Right lung (tissue), 5 donors: ENCODE measurements around the gene RNF113B. TPM values are rescaled to one million over a fixed set of nuclear protein-coding genes. Genes with fewer than 3 reads are reported as not detected.

Source experiments
- DNase-seq, 2 donors: peaks; one replicate each; pipeline ENCODE4 v3.0.0-alpha.2; 2013
- polyA plus RNA-seq, 5 donors: library from polyadenylated mRNA; unstranded; fragments of 120-200 nt; gene quantifications; one replicate each; pipeline versions ENCODE4 v1.2.1 to v1.2.3, GENCODE V29; 2013; ENCODE audit warnings: inconsistent platforms in 1 of 5, low replicate concordance in 1 of 5; ENCODE audit not compliant: insufficient read length in 5 of 5, insufficient read depth in 1 of 5

The RNF113B gene
- polyA plus RNA-seq, 5 donors: 0.13 TPM; not detected in 4

- DNase-seq: peak in 1 of 2 donors; percentile 17
These were observed 35.3 kb downstream of the RNF113B start for GRCh38 chr13:98141509-98142379.

- no peak for DNase-seq
These were observed 36.0 kb downstream of the RNF113B start for GRCh38 chr13:98141091-98141490.

GRCh38 chr13:98134901-98135300 is 42.2 kb downstream of the RNF113B start:
- no peak for DNase-seq

GRCh38 chr13:98133946-98134345 is 43.1 kb downstream of the RNF113B start:
- DNase-seq: no peak

- DNase-seq: no peak
These were observed 47.9 kb downstream of the RNF113B start for GRCh38 chr13:98129059-98129746.

Other genes starting within 250 kb of the RNF113B start
- gene IPO5, start 223.6 kb downstream of the RNF113B start, polyA plus RNA-seq: 100 to 1,000 TPM; 121 to 169 (median 157) TPM
- gene FARP1, start 34.2 kb downstream of the RNF113B start, polyA plus RNA-seq: 100 to 1,000 TPM; 111 to 145 (median 112) TPM